ENCODE results near the gene H6PD.

The H6PD gene

GRCh38 chr1:9200441-9200840 lies 34.1 kb upstream of the H6PD start:
- TF ChIP-seq SNAI2 (CRISPR knock-in tag; IDR thresholded peaks at IDR 0.05), result no peak
- TF ChIP-seq ISL1 (CRISPR knock-in tag; IDR thresholded peaks at IDR 0.05), result no peak
- TF ChIP-seq ZNF70 (CRISPR knock-in tag; IDR thresholded peaks at IDR 0.05), result no peak
- no peak for TF ChIP-seq ZC3H10 (CRISPR knock-in tag; IDR thresholded peaks at IDR 0.05)
- no peak for TF ChIP-seq ARNTL (CRISPR knock-in tag; IDR thresholded peaks at IDR 0.05; ENCODE audit: borderline replicate concordance, low read depth)
- no peak for TF ChIP-seq TCF4 (CRISPR knock-in tag; IDR thresholded peaks at IDR 0.05; ENCODE audit: borderline replicate concordance)
- TF ChIP-seq PPARA (CRISPR knock-in tag; IDR thresholded peaks at IDR 0.05; ENCODE audit: borderline replicate concordance), result no peak
- TF ChIP-seq OSR1 (CRISPR knock-in tag; IDR thresholded peaks at IDR 0.05), result no peak
- no peak for TF ChIP-seq ESRRG (CRISPR knock-in tag; IDR thresholded peaks at IDR 0.05)
- TF ChIP-seq TSHZ2 (CRISPR knock-in tag; IDR thresholded peaks at IDR 0.05), result no peak
- TF ChIP-seq ZFP30 (CRISPR knock-in tag; IDR thresholded peaks at IDR 0.05), result no peak
- no peak for TF ChIP-seq CREB5 (CRISPR knock-in tag; IDR thresholded peaks at IDR 0.05; ENCODE audit: low read depth)
- no peak for TF ChIP-seq ZNF565 (CRISPR knock-in tag; conservative IDR thresholded peaks at IDR 0.05; ENCODE audit: low read depth)
- no peak for TF ChIP-seq ZNF8 (CRISPR knock-in tag; IDR thresholded peaks at IDR 0.05)
- TF ChIP-seq ZFP3 (CRISPR knock-in tag; IDR thresholded peaks at IDR 0.05), result no peak
- no peak for TF ChIP-seq TOX (CRISPR knock-in tag; IDR thresholded peaks at IDR 0.05; ENCODE audit: borderline replicate concordance)
- no peak for TF ChIP-seq BACH2 (CRISPR knock-in tag; IDR thresholded peaks at IDR 0.05; ENCODE audit: borderline replicate concordance)
- TF ChIP-seq, protein P1, sequence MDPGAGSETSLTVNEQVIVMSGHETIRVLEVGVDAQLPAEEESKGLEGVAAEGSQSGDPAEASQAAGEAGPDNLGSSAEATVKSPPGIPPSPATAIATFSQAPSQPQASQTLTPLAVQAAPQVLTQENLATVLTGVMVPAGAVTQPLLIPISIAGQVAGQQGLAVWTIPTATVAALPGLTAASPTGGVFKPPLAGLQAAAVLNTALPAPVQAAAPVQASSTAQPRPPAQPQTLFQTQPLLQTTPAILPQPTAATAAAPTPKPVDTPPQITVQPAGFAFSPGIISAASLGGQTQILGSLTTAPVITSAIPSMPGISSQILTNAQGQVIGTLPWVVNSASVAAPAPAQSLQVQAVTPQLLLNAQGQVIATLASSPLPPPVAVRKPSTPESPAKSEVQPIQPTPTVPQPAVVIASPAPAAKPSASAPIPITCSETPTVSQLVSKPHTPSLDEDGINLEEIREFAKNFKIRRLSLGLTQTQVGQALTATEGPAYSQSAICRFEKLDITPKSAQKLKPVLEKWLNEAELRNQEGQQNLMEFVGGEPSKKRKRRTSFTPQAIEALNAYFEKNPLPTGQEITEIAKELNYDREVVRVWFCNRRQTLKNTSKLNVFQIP (CRISPR knock-in tag; IDR thresholded peaks at IDR 0.05; ENCODE audit: borderline replicate concordance, low read depth), result no peak
- no peak for TF ChIP-seq GLIS3 (CRISPR knock-in tag; IDR thresholded peaks at IDR 0.05)
- TF ChIP-seq, protein P2, sequence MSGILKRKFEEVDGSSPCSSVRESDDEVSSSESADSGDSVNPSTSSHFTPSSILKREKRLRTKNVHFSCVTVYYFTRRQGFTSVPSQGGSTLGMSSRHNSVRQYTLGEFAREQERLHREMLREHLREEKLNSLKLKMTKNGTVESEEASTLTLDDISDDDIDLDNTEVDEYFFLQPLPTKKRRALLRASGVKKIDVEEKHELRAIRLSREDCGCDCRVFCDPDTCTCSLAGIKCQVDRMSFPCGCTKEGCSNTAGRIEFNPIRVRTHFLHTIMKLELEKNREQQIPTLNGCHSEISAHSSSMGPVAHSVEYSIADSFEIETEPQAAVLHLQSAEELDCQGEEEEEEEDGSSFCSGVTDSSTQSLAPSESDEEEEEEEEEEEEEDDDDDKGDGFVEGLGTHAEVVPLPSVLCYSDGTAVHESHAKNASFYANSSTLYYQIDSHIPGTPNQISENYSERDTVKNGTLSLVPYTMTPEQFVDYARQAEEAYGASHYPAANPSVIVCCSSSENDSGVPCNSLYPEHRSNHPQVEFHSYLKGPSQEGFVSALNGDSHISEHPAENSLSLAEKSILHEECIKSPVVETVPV (CRISPR knock-in tag; IDR thresholded peaks at IDR 0.05), result no peak
- ATAC-seq, result no peak

- ATAC-seq, result peak; percentile 61
- TF ChIP-seq TOX (CRISPR knock-in tag; IDR thresholded peaks at IDR 0.05; ENCODE audit: borderline replicate concordance), result no peak
- TF ChIP-seq ESRRG (CRISPR knock-in tag; IDR thresholded peaks at IDR 0.05), result no peak
- no peak for TF ChIP-seq BACH2 (CRISPR knock-in tag; IDR thresholded peaks at IDR 0.05; ENCODE audit: borderline replicate concordance)
- TF ChIP-seq PPARA (CRISPR knock-in tag; IDR thresholded peaks at IDR 0.05; ENCODE audit: borderline replicate concordance), result no peak
- TF ChIP-seq ISL1 (CRISPR knock-in tag; IDR thresholded peaks at IDR 0.05), result no peak
- no peak for TF ChIP-seq ZC3H10 (CRISPR knock-in tag; IDR thresholded peaks at IDR 0.05)
- TF ChIP-seq, protein P1 (CRISPR knock-in tag; IDR thresholded peaks at IDR 0.05; ENCODE audit: borderline replicate concordance, low read depth), result no peak
Observed at GRCh38 chr1:9201401-9202239, 33.0 kb upstream of the H6PD start.

Measured in SK-N-SH treated with all-trans-retinoic acid at 6 μM for 48 hours (cell line).